Breast epithelium (tissue), 4 donors: ENCODE measurements around the gene FMOD. TPM values are rescaled to one million over a fixed set of nuclear protein-coding genes. Genes with fewer than 3 reads are reported as not detected.

Source experiments
- DNase-seq, 2 donors: peaks; one replicate each; pipeline ENCODE4 v3.0.0-alpha.2; 2019; ENCODE audit warnings: low spot score in 2 of 2
- H3K27ac ChIP-seq, 2 donors: fragments of 200-600 bp; sonication (generic) in 1 of 2; one replicate each; pipeline ENCODE4 v1.5.1; 2016 to 2019; ENCODE audit warnings: mild to moderate bottlenecking in 1 of 2
- H3K27me3 ChIP-seq, 2 donors: fragments of 200-600 bp; sonication (generic) in 1 of 2; one replicate each; pipeline versions ENCODE4 v1.5.1 to v1.6.0; 2017 to 2019; ENCODE audit warnings: control low read depth in 1 of 2, mild to moderate bottlenecking in 1 of 2
- H3K36me3 ChIP-seq: fragments of 200-600 bp; one replicate; pipeline ENCODE4 v1.5.1; 2019
- H3K4me1 ChIP-seq, 2 donors: fragments of 200-600 bp; sonication (generic); one replicate each; pipeline ENCODE4 v1.5.1; 2016 to 2019; ENCODE audit warnings: control low read depth in 1 of 2
- H3K4me3 ChIP-seq, 3 donors: fragments of 200-600 bp; sonication (generic); 1 replicate in 2 of 3; 2 replicates in 1 of 3; pipeline ENCODE4 v1.5.1; 2016 to 2019; ENCODE audit warnings: mild to moderate bottlenecking in 3 of 3, moderate library complexity in 2 of 3
- H3K9me3 ChIP-seq, 2 donors: fragments of 200-600 bp; sonication (generic) in 1 of 2; one replicate each; pipeline ENCODE4 v1.5.1; 2016 to 2019; ENCODE audit warnings: control low read depth in 1 of 2
- POLR2A ChIP-seq: fragments of 450-650 bp; IDR thresholded peaks from one replicate; pipeline ENCODE4 v1.6.1; 2016; ENCODE audit warnings: antibody characterized with exemption, mild to moderate bottlenecking, moderate library complexity
- POLR2AphosphoS5 ChIP-seq, 3 donors: sonication (generic); formaldehyde crosslinking; IDR thresholded peaks; one replicate each; pipeline ENCODE4 v1.6.1; 2017; ENCODE audit warnings: antibody characterized with exemption in 3 of 3
- intact Hi-C: fragments of 100-400 bp; cut with DNase I; formaldehyde crosslinking; loops from one replicate; pipeline ENCODE4 v1.15.1; 2023; ENCODE audit warnings: low total_unique reads
- total RNA-seq, 3 donors: library from RNA; depleted of rRNA; stranded (reverse); fragments of >200 nt; gene quantifications; one replicate each; pipeline ENCODE4 v1.1.0, GENCODE V29; 2016
- TF ChIP-seq, protein P1 (sequence below), 3 donors: fragments of 450-650 bp; IDR thresholded peaks; one replicate each; pipeline ENCODE4 v1.5.1; 2016 to 2017; ENCODE audit warnings: antibody characterized with exemption in 3 of 3, mild to moderate bottlenecking in 3 of 3, moderate library complexity in 3 of 3

The FMOD gene
- total RNA-seq, 3 donors from 2014 or later, result 79.6 to 132 (median 92.4) TPM

DNA sequence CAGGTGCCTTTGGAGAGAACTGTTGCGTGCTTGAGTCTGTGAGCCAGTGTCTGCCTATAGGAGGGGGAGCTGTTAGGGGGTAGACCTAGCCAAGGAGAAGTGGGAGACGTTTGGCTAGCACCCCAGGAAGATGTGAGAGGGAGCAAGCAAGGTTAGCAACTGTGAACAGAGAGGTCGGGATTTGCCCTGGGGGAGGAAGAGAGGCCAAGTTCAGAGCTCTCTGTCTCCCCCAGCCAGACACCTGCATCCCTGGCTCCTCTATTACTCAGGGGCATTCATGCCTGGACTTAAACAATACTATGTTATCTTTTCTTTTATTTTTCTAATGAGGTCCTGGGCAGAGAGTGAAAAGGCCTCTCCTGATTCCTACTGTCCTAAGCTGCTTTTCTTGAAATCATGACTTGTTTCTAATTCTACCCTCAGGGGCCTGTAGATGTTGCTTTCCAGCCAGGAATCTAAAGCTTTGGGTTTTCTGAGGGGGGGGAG lies 43.2 kb downstream of the FMOD start:
- Histone ChIP-seq H3K36me3 (no peaks in the 10 kb centered on the region), H3K27ac (peak overlapping the region; percentile 62 to 98), H3K4me1 (peaks cover 0 to 16% of the 10 kb centered on the region in 2 donors), H3K4me3 (peak overlapping the region; percentile 73 to 100 (median 85)), H3K9me3 (no peaks in the 10 kb centered on the region), H3K27me3 (no peaks in the 10 kb centered on the region)
- DNase-seq, result no peak
- intact Hi-C loops, result no loop called here
- TF ChIP-seq, protein P1, sequence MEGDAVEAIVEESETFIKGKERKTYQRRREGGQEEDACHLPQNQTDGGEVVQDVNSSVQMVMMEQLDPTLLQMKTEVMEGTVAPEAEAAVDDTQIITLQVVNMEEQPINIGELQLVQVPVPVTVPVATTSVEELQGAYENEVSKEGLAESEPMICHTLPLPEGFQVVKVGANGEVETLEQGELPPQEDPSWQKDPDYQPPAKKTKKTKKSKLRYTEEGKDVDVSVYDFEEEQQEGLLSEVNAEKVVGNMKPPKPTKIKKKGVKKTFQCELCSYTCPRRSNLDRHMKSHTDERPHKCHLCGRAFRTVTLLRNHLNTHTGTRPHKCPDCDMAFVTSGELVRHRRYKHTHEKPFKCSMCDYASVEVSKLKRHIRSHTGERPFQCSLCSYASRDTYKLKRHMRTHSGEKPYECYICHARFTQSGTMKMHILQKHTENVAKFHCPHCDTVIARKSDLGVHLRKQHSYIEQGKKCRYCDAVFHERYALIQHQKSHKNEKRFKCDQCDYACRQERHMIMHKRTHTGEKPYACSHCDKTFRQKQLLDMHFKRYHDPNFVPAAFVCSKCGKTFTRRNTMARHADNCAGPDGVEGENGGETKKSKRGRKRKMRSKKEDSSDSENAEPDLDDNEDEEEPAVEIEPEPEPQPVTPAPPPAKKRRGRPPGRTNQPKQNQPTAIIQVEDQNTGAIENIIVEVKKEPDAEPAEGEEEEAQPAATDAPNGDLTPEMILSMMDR (IDR thresholded peaks at IDR 0.05), result no peak
- TF ChIP-seq POLR2AphosphoS5 (IDR thresholded peaks at IDR 0.05) (no peak), POLR2A (no peak)

DNA sequence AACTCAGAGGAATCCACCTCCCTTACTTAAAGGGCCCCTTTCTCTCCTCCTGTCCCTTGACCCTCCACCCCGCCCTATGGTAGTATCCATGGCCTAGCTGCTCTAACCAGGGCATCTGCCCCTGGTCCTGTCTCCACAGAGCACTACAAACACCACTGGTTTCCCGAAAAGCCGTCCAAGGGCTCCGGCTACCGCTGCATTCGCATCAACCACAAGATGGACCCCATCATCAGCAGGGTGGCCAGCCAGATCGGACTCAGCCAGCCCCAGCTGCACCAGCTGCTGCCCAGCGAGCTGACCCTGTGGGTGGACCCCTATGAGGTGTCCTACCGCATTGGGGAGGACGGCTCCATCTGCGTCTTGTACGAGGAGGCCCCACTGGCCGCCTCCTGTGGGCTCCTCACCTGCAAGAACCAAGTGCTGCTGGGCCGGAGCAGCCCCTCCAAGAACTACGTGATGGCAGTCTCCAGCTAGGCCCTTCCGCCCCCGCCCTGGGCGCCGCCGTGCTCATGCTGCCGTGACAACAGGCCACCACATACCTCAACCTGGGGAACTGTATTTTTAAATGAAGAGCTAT lies 43.9 kb downstream of the FMOD start:
- peaks cover 0 to 16% of the 10 kb centered on the region in 2 donors for H3K4me1 ChIP-seq

GRCh38 chr1:203306089-203306964 lies 44.6 kb downstream of the FMOD start:
- Histone ChIP-seq H3K4me3 (peak overlapping the region; percentile 73 to 100 (median 85)), H3K36me3 (no peaks in the 10 kb centered on the region), H3K27me3 (no peaks in the 10 kb centered on the region), H3K27ac (peak overlapping the region; percentile 91 to 98), H3K4me1 (peaks cover 0 to 16% of the 10 kb centered on the region in 2 donors), H3K9me3 (no peaks in the 10 kb centered on the region)
- no peak for TF ChIP-seq POLR2A
- peak; percentile 31 to 76 (median 75) for TF ChIP-seq POLR2AphosphoS5 (IDR thresholded peaks at IDR 0.05)
- TF ChIP-seq, protein P1 (IDR thresholded peaks at IDR 0.05), result peak in 1 of 3 donors; percentile 29
- intact Hi-C loops, result no loop called here
- DNase-seq, result peak; percentile 88 to 93

More for the DNA sequence above, 43.9 kb downstream of the FMOD start:
- no peak for DNase-seq
- intact Hi-C loops, result no loop called here
- peak overlapping the region; percentile 91 to 98 for H3K27ac ChIP-seq
- no peaks in the 10 kb centered on the region for H3K27me3 ChIP-seq
- TF ChIP-seq POLR2A (no peak), POLR2AphosphoS5 (IDR thresholded peaks at IDR 0.05) (peak in 2 of 3 donors; percentile 23 to 52)
- H3K9me3 ChIP-seq, result no peaks in the 10 kb centered on the region
- no peaks in the 10 kb centered on the region for H3K36me3 ChIP-seq
- peak overlapping the region; percentile 73 to 100 (median 85) for H3K4me3 ChIP-seq

DNA sequence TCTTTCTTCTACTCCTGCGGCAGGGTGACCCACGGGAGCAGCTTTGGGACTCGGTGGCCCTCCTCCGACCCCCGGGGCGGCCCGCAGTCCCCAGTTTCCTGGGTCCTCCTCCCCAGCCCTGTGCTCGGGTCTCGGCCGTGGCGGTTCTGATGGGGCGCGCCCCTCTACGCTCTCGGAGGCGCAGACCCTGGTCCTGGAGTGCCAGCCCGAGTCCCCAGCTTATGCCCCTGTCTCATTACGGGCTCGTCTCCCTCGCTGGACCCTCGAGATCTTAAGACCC lies 45.2 kb downstream of the FMOD start:
- no peaks in the 10 kb centered on the region for H3K9me3 ChIP-seq
- H3K27me3 ChIP-seq, result no peaks in the 10 kb centered on the region
- peak overlapping the region; percentile 91 to 98 for H3K27ac ChIP-seq
- DNase-seq, result no peak
- H3K4me1 ChIP-seq, result peaks cover 0 to 16% of the 10 kb centered on the region in 2 donors
- intact Hi-C loops, result no loop called here
- TF ChIP-seq, protein P1 (IDR thresholded peaks at IDR 0.05), result no peak
- no peak for TF ChIP-seq POLR2A
- no peak for TF ChIP-seq POLR2AphosphoS5 (IDR thresholded peaks at IDR 0.05)
- no peaks in the 10 kb centered on the region for H3K36me3 ChIP-seq
- peak overlapping the region; percentile 73 to 100 (median 85) for H3K4me3 ChIP-seq

GRCh38 chr1:203304919-203305808 lies 45.8 kb downstream of the FMOD start, which contains the start of gene BTG2:
Gene BTG2, plus strand, starts transcription at chr1:203305519. Its CDS starts 88 bp downstream, at chr1:203305607.
- peak; percentile 92 to 94 for DNase-seq
- TF ChIP-seq POLR2AphosphoS5 (IDR thresholded peaks at IDR 0.05) (peak; percentile 100), POLR2A (peak; percentile 99)
- TF ChIP-seq, protein P1 (IDR thresholded peaks at IDR 0.05), result no peak
- peak within 1 kb of the TSS; percentile 91 to 98 for H3K27ac ChIP-seq
- H3K9me3 ChIP-seq, result no peaks in the 10 kb centered on the region
- no peaks in the 10 kb centered on the region for H3K36me3 ChIP-seq
- intact Hi-C loops, result no loop called here
- peak within 1 kb of the TSS; percentile 73 to 100 (median 85) for H3K4me3 ChIP-seq
- no peaks in the 10 kb centered on the region for H3K27me3 ChIP-seq
- peaks cover 0 to 16% of the 10 kb centered on the region in 2 donors for H3K4me1 ChIP-seq
